Stimulated activated CD8-positive, alpha-beta memory T cell treated with anti-CD3 and anti-CD28 coated beads, Interleukin-12 subunit alpha, Interleukin-12 subunit beta, amount 100 ng/mL, for 1 hour (primary cell): ENCODE results near the gene FHIT.
"Not testable (repeated sequence)": the region's sequence is repeated elsewhere in the genome, so short reads cannot be mapped to it uniquely, and the experiment has no call there.

Source experiments
- DNase-seq: peaks from one replicate; pipeline ENCODE4 v3.0.0-alpha.2; 2020; ENCODE audit warnings: low read depth

Gene FHIT

GRCh38 chr3:59820352-59820934, 1430.8 kb downstream of the FHIT start:
- no peak for DNase-seq

- no peak for DNase-seq
Observed at GRCh38 chr3:59818919-59819300, 1432.3 kb downstream of the FHIT start.

GRCh38 chr3:59818033-59818918, 1433.0 kb downstream of the FHIT start:
- no peak for DNase-seq

GRCh38 chr3:59817511-59817910, 1433.7 kb downstream of the FHIT start:
- no peak for DNase-seq

GRCh38 chr3:59816312-59816711, 1434.9 kb downstream of the FHIT start:
- no peak for DNase-seq

GRCh38 chr3:59813148-59813538, 1438.1 kb downstream of the FHIT start:
- no peak for DNase-seq

- no peak for DNase-seq
Observed at GRCh38 chr3:59812237-59813147, 1438.8 kb downstream of the FHIT start.

GRCh38 chr3:59811160-59811559, 1440.1 kb downstream of the FHIT start:
- no peak for DNase-seq

- DNase-seq, result no peak
Observed at GRCh38 chr3:59810606-59811005, 1440.6 kb downstream of the FHIT start.

- no peak for DNase-seq
Observed at GRCh38 chr3:59809710-59810444, 1441.4 kb downstream of the FHIT start.

GRCh38 chr3:59809016-59809415, 1442.2 kb downstream of the FHIT start:
- DNase-seq, result no peak

GRCh38 chr3:59808446-59808845, 1442.8 kb downstream of the FHIT start:
- DNase-seq, result no peak

- DNase-seq, result no peak
Observed at GRCh38 chr3:59803268-59803667, 1448.0 kb downstream of the FHIT start.

GRCh38 chr3:59802453-59802852, 1448.8 kb downstream of the FHIT start:
- not testable (repeated sequence) for DNase-seq

- DNase-seq, result no peak
Observed at GRCh38 chr3:59802045-59802444, 1449.2 kb downstream of the FHIT start.

GRCh38 chr3:59800481-59800880, 1450.8 kb downstream of the FHIT start:
- no peak for DNase-seq

GRCh38 chr3:59798372-59799086, 1452.7 kb downstream of the FHIT start:
- no peak for DNase-seq

- no peak for DNase-seq
Observed at GRCh38 chr3:59797533-59797932, 1453.7 kb downstream of the FHIT start.

GRCh38 chr3:59796456-59796855, 1454.8 kb downstream of the FHIT start:
- no peak for DNase-seq

- DNase-seq, result no peak
Observed at GRCh38 chr3:59795756-59796155, 1455.5 kb downstream of the FHIT start.

GRCh38 chr3:59793976-59794375, 1457.3 kb downstream of the FHIT start:
- no peak for DNase-seq
